Measurements from ENCODE around the gene LRSAM1.

LRSAM1 gene

GRCh38 chr9:127509261-127509954 lies 58.1 kb downstream of the LRSAM1 start:
- TF ChIP-seq TAF1 (IDR thresholded peaks at IDR 0.05; ENCODE audit: borderline replicate concordance, insufficient read depth, low read length) (no peak), POLR2AphosphoS5 (IDR thresholded peaks at IDR 0.05; ENCODE audit: low read depth, low read length) (no peak), SIN3A (IDR thresholded peaks at IDR 0.05; ENCODE audit: borderline replicate concordance, insufficient read depth, low read length) (no peak), FOXP2 (optimal IDR thresholded peaks at IDR 0.05; ENCODE audit: borderline replicate concordance, extremely low read depth, extremely low read length, insufficient read depth) (no peak), REST (IDR thresholded peaks at IDR 0.05; ENCODE audit: insufficient read depth in 1 of 2, low read depth in 2 of 2, low read length in 2 of 2) (no peak)

- TF ChIP-seq SIN3A (IDR thresholded peaks at IDR 0.05; ENCODE audit: borderline replicate concordance, insufficient read depth, low read length): no peak
- no peak for TF ChIP-seq FOXP2 (optimal IDR thresholded peaks at IDR 0.05; ENCODE audit: borderline replicate concordance, extremely low read depth, extremely low read length, insufficient read depth)
- TF ChIP-seq REST (IDR thresholded peaks at IDR 0.05; ENCODE audit: insufficient read depth in 1 of 2, low read depth in 2 of 2, low read length in 2 of 2): no peak
- TF ChIP-seq POLR2AphosphoS5 (IDR thresholded peaks at IDR 0.05; ENCODE audit: low read depth, low read length): no peak
- TF ChIP-seq TAF1 (IDR thresholded peaks at IDR 0.05; ENCODE audit: borderline replicate concordance, insufficient read depth, low read length): no peak
Measured at GRCh38 chr9:127509955-127510299, 58.6 kb downstream of the LRSAM1 start.

- TF ChIP-seq SIN3A (IDR thresholded peaks at IDR 0.05; ENCODE audit: borderline replicate concordance, insufficient read depth, low read length) (no peak), FOXP2 (optimal IDR thresholded peaks at IDR 0.05; ENCODE audit: borderline replicate concordance, extremely low read depth, extremely low read length, insufficient read depth) (no peak), TAF1 (IDR thresholded peaks at IDR 0.05; ENCODE audit: borderline replicate concordance, insufficient read depth, low read length) (no peak), POLR2AphosphoS5 (IDR thresholded peaks at IDR 0.05; ENCODE audit: low read depth, low read length) (no peak), REST (IDR thresholded peaks at IDR 0.05; ENCODE audit: insufficient read depth in 1 of 2, low read depth in 2 of 2, low read length in 2 of 2) (no peak)
Measured at GRCh38 chr9:127514468-127514867, 63.2 kb downstream of the LRSAM1 start.

- TF ChIP-seq REST (IDR thresholded peaks at IDR 0.05; ENCODE audit: insufficient read depth in 1 of 2, low read depth in 2 of 2, low read length in 2 of 2) (0 out of 4 replicates have a peak, but pooled peaks of 1 of the 2 experiments have one; percentile 27), SIN3A (IDR thresholded peaks at IDR 0.05; ENCODE audit: borderline replicate concordance, insufficient read depth, low read length) (no peak)
Measured at GRCh38 chr9:127516835-127517607, 65.7 kb downstream of the LRSAM1 start.
